Left ventricle myocardium inferior (tissue), 1 donor: ENCODE data around the gene LFNG. TPM values are rescaled to one million over a fixed set of nuclear protein-coding genes. Genes with fewer than 3 reads are reported as not detected.

Experiments
- DNase-seq: peaks from one replicate; pipeline ENCODE4 v3.0.0-alpha.2; 2020
- H3K27ac ChIP-seq: fragments of 200-600 bp; replicated peaks from 2 replicates; pipeline ENCODE4 v1.8.0; 2021
- H3K27me3 ChIP-seq: fragments of 200-600 bp; 2 replicates; pipeline ENCODE4 v1.8.0; 2021; ENCODE audit warnings: low read depth
- H3K36me3 ChIP-seq: fragments of 200-600 bp; 2 replicates; pipeline ENCODE4 v1.8.0; 2021
- H3K4me1 ChIP-seq: fragments of 200-600 bp; 2 replicates; pipeline ENCODE4 v1.8.0; 2021
- H3K4me3 ChIP-seq: fragments of 200-600 bp; 2 replicates; pipeline ENCODE4 v1.8.0; 2021; ENCODE audit warnings: mild to moderate bottlenecking, moderate library complexity
- H3K9me3 ChIP-seq: fragments of 200-600 bp; replicated peaks from 2 replicates; pipeline ENCODE4 v1.8.0; 2021
- intact Hi-C: fragments of 100-400 bp; cut with micrococcal nuclease; formaldehyde crosslinking; loops from one replicate; pipeline ENCODE4 v1.11.0; 2022
- total RNA-seq: library from RNA; stranded (reverse); fragmentation: NEBNext Ultra II Directional; extraction: Animal tissue kit (Norgen Biotek cat#: 25700); gene quantifications from one replicate; pipeline ENCODE4 v1.2.1, GENCODE V29; 2021
- TF ChIP-seq, protein P1 (sequence below): fragments of 200-600 bp; IDR thresholded peaks from 2 replicates; pipeline ENCODE4 v1.8.0; 2021; ENCODE audit warnings: antibody characterized with exemption, mild to moderate bottlenecking, borderline replicate concordance
- donor health status: DM: no; HTN: yes; CAD: no; lungs with severe emphysema.

LFNG gene
- total RNA-seq, 1 donor from 2014 or later, result 5.2 TPM

- H3K27ac ChIP-seq, result peak overlapping the region; percentile 48
- TF ChIP-seq, protein P1, sequence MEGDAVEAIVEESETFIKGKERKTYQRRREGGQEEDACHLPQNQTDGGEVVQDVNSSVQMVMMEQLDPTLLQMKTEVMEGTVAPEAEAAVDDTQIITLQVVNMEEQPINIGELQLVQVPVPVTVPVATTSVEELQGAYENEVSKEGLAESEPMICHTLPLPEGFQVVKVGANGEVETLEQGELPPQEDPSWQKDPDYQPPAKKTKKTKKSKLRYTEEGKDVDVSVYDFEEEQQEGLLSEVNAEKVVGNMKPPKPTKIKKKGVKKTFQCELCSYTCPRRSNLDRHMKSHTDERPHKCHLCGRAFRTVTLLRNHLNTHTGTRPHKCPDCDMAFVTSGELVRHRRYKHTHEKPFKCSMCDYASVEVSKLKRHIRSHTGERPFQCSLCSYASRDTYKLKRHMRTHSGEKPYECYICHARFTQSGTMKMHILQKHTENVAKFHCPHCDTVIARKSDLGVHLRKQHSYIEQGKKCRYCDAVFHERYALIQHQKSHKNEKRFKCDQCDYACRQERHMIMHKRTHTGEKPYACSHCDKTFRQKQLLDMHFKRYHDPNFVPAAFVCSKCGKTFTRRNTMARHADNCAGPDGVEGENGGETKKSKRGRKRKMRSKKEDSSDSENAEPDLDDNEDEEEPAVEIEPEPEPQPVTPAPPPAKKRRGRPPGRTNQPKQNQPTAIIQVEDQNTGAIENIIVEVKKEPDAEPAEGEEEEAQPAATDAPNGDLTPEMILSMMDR, result no peak
- no peak overlapping the region for H3K4me3 ChIP-seq
- peaks cover 34% of the 10 kb centered on the region for H3K27me3 ChIP-seq
- H3K4me1 ChIP-seq, result peaks cover 47% of the 10 kb centered on the region
- no peaks in the 10 kb centered on the region for H3K36me3 ChIP-seq
- H3K9me3 ChIP-seq, result no peaks in the 10 kb centered on the region
- no peak for DNase-seq
- intact Hi-C loops, result no loop called here
Measured at GRCh38 chr7:2493205-2494164, 26.1 kb upstream of the LFNG start.

GRCh38 chr7:2494191-2495130, 25.1 kb upstream of the LFNG start:
- peak overlapping the region; percentile 48 for H3K27ac ChIP-seq
- H3K4me1 ChIP-seq, result peaks cover 37% of the 10 kb centered on the region
- DNase-seq, result peak; percentile 43
- no peaks in the 10 kb centered on the region for H3K36me3 ChIP-seq
- peaks cover 36% of the 10 kb centered on the region for H3K27me3 ChIP-seq
- intact Hi-C loops, result no loop called here
- no peaks in the 10 kb centered on the region for H3K9me3 ChIP-seq
- no peak overlapping the region for H3K4me3 ChIP-seq
- TF ChIP-seq, protein P1, result no peak

- Histone ChIP-seq H3K27me3 (peaks cover 36% of the 10 kb centered on the region), H3K4me3 (no peak overlapping the region), H3K27ac (no peak overlapping the region), H3K9me3 (no peaks in the 10 kb centered on the region), H3K4me1 (peaks cover 25% of the 10 kb centered on the region), H3K36me3 (no peaks in the 10 kb centered on the region)
- no peak for DNase-seq
- TF ChIP-seq, protein P1, result no peak
- intact Hi-C loops, result no loop called here
Measured at GRCh38 chr7:2495418-2496299, 23.9 kb upstream of the LFNG start.

DNA sequence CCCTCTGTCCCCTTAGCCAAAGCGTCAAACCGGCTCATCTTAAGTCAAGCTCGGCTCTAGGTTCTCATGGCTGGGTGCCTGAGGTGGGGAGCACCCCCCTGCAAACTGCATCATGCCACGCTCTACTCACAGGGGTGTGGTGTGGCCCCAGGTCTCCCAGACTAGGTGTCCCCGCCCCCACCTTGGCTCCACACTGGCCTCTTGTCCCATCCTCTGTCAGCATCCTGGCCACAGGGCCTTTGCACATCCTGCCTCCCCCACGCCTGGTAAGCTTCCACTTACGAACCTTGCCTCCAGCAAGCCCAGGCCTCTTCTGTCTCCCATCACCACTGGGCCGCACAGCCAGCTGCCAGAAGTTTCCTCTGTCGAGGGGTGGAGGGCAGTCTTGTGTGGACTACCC, 23.2 kb upstream of the LFNG start:
- no peak for DNase-seq
- Histone ChIP-seq H3K4me3 (no peak overlapping the region), H3K27ac (no peak overlapping the region), H3K27me3 (peaks cover 36% of the 10 kb centered on the region), H3K4me1 (peaks cover 23% of the 10 kb centered on the region), H3K9me3 (no peaks in the 10 kb centered on the region), H3K36me3 (no peaks in the 10 kb centered on the region)
- intact Hi-C loops, result no loop called here
- TF ChIP-seq, protein P1, result no peak
